Nephron (organoid): ENCODE measurements around the gene ZGRF1.
"Not testable (repeated sequence)": the region's sequence is repeated elsewhere in the genome, so short reads cannot be mapped to it uniquely, and the experiment has no call there.

Experiments used
- H3K27ac Mint-ChIP-seq, 3 experiments: 2 replicates each; pipeline ENCODE4 v1.8.0; 2020; ENCODE audit warnings: mixed read lengths in 3 of 3, mild to moderate bottlenecking in 2 of 3, moderate library complexity in 1 of 3
- H3K27me3 Mint-ChIP-seq: 2 replicates; pipeline ENCODE4 v1.8.0; 2021; ENCODE audit warnings: low read depth, mild to moderate bottlenecking, moderate library complexity, mixed read lengths
- H3K36me3 Mint-ChIP-seq: 2 replicates; pipeline ENCODE4 v1.8.0; 2020; ENCODE audit warnings: low read depth, mixed read lengths
- H3K4me1 Mint-ChIP-seq: 2 replicates; pipeline ENCODE4 v1.8.0; 2020; ENCODE audit warnings: mixed read lengths
- H3K4me3 Mint-ChIP-seq, 3 experiments: 2 replicates each; pipeline ENCODE4 v1.8.0; 2020; ENCODE audit warnings: mild to moderate bottlenecking in 3 of 3, mixed read lengths in 3 of 3, moderate library complexity in 2 of 3
- H3K9me3 Mint-ChIP-seq: 2 replicates; pipeline ENCODE4 v1.8.0; 2020; ENCODE audit warnings: mixed read lengths
- CTCF ChIP-seq, 3 experiments: fragments of 200-600 bp; sonication (generic); IDR thresholded peaks; one replicate each; pipeline ENCODE4 v1.5.0; 2021; ENCODE audit warnings: antibody characterized with exemption in 3 of 3; ENCODE audit not compliant: unreplicated experiment in 3 of 3

Gene ZGRF1

GRCh38 chr4:112673686-112674085, 37.0 kb upstream of the ZGRF1 start:
- Mint-ChIP-seq H3K36me3 (no peaks in the 10 kb centered on the region), H3K4me3 (no peak overlapping the region), H3K9me3 (no peaks in the 10 kb centered on the region), H3K4me1 (peaks cover 36% of the 10 kb centered on the region), H3K27ac (no peak overlapping the region), H3K27me3 (peaks cover 3% of the 10 kb centered on the region)
- no peak for TF ChIP-seq CTCF (IDR thresholded peaks at IDR 0.05; ENCODE audit: unreplicated experiment in 3 of 3)

GRCh38 chr4:112673076-112673475, 36.4 kb upstream of the ZGRF1 start:
- no peak overlapping the region for H3K27ac Mint-ChIP-seq
- no peaks in the 10 kb centered on the region for H3K9me3 Mint-ChIP-seq
- TF ChIP-seq CTCF (IDR thresholded peaks at IDR 0.05; ENCODE audit: unreplicated experiment in 3 of 3): no peak
- no peaks in the 10 kb centered on the region for H3K36me3 Mint-ChIP-seq
- H3K4me1 Mint-ChIP-seq: peaks cover 36% of the 10 kb centered on the region
- peaks cover 3% of the 10 kb centered on the region for H3K27me3 Mint-ChIP-seq
- no peak overlapping the region for H3K4me3 Mint-ChIP-seq

GRCh38 chr4:112668131-112668530, 31.4 kb upstream of the ZGRF1 start:
- TF ChIP-seq CTCF (IDR thresholded peaks at IDR 0.05; ENCODE audit: unreplicated experiment in 3 of 3): no peak
- no peaks in the 10 kb centered on the region for H3K36me3 Mint-ChIP-seq

GRCh38 chr4:112664611-112665010, 27.9 kb upstream of the ZGRF1 start:
- H3K4me3 Mint-ChIP-seq: no peak overlapping the region
- no peaks in the 10 kb centered on the region for H3K27me3 Mint-ChIP-seq
- H3K36me3 Mint-ChIP-seq: no peaks in the 10 kb centered on the region
- H3K4me1 Mint-ChIP-seq: no peaks in the 10 kb centered on the region
- no peaks in the 10 kb centered on the region for H3K9me3 Mint-ChIP-seq
- TF ChIP-seq CTCF (IDR thresholded peaks at IDR 0.05; ENCODE audit: unreplicated experiment in 3 of 3): no peak
- no peak overlapping the region for H3K27ac Mint-ChIP-seq

More at GRCh38 chr4:112668131-112668530, 31.4 kb upstream of the ZGRF1 start:
- no peaks in the 10 kb centered on the region for H3K9me3 Mint-ChIP-seq
- H3K4me1 Mint-ChIP-seq: peaks cover 19% of the 10 kb centered on the region
- H3K4me3 Mint-ChIP-seq: no peak overlapping the region
- no peaks in the 10 kb centered on the region for H3K27me3 Mint-ChIP-seq
- H3K27ac Mint-ChIP-seq: no peak overlapping the region

- H3K9me3 Mint-ChIP-seq, H3K27ac Mint-ChIP-seq, H3K4me3 Mint-ChIP-seq, H3K27me3 Mint-ChIP-seq, H3K4me1 Mint-ChIP-seq: not testable (repeated sequence)
- peaks cover 36% of the 10 kb centered on the region for H3K36me3 Mint-ChIP-seq
Observed at GRCh38 chr4:112656115-112656514, 19.4 kb upstream of the ZGRF1 start.

GRCh38 chr4:112655270-112655669, 18.6 kb upstream of the ZGRF1 start:
- Mint-ChIP-seq H3K36me3 (peaks cover 38% of the 10 kb centered on the region), H3K9me3 (no peaks in the 10 kb centered on the region), H3K27ac (no peak overlapping the region), H3K4me3 (no peak overlapping the region), H3K27me3 (no peaks in the 10 kb centered on the region), H3K4me1 (no peaks in the 10 kb centered on the region)
- no peak for TF ChIP-seq CTCF (IDR thresholded peaks at IDR 0.05; ENCODE audit: unreplicated experiment in 3 of 3)
